ENCODE results near the gene PIK3C2G.
"Not testable (repeated sequence)": the region's sequence is repeated elsewhere in the genome, so short reads cannot be mapped to it uniquely, and the experiment has no call there.

Gene PIK3C2G

GRCh38 chr12:18521461-18521860, 260.1 kb downstream of the PIK3C2G start:
- TF ChIP-seq, protein P1, sequence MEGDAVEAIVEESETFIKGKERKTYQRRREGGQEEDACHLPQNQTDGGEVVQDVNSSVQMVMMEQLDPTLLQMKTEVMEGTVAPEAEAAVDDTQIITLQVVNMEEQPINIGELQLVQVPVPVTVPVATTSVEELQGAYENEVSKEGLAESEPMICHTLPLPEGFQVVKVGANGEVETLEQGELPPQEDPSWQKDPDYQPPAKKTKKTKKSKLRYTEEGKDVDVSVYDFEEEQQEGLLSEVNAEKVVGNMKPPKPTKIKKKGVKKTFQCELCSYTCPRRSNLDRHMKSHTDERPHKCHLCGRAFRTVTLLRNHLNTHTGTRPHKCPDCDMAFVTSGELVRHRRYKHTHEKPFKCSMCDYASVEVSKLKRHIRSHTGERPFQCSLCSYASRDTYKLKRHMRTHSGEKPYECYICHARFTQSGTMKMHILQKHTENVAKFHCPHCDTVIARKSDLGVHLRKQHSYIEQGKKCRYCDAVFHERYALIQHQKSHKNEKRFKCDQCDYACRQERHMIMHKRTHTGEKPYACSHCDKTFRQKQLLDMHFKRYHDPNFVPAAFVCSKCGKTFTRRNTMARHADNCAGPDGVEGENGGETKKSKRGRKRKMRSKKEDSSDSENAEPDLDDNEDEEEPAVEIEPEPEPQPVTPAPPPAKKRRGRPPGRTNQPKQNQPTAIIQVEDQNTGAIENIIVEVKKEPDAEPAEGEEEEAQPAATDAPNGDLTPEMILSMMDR (conservative IDR thresholded peaks at IDR 0.05; ENCODE audit: low read depth, low read length), result no peak
- no peak for DNase-seq (ENCODE audit: low read depth)
- no peak overlapping the region for H3K4me3 ChIP-seq (ENCODE audit: low read depth, low read length)

GRCh38 chr12:18522806-18523205, 261.5 kb downstream of the PIK3C2G start:
- TF ChIP-seq, protein P1 (conservative IDR thresholded peaks at IDR 0.05; ENCODE audit: low read depth, low read length), result no peak
- no peak overlapping the region for H3K4me3 ChIP-seq (ENCODE audit: low read depth, low read length)
- no peak for DNase-seq (ENCODE audit: low read depth)

DNA sequence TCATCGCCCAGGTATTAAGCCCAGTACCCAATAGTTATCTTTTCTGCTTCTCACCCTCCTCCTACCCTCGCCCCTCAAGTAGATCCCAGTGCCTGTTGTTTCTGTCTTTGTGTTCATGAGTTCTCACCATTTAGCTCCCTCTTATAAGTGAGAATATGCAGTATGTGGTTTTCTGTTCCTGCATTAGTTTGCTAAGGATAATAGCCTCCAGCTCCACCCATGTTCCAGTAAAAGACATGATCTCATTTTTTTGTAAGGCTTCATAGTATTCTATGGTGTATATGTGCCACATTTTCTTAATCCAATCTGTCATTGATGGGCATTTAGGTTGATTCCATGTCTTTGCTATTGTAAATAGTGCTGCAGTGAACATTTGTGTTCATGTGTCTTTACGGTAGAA, 281.2 kb downstream of the PIK3C2G start:
- not testable (repeated sequence) for DNase-seq (ENCODE audit: low read depth); H3K4me3 ChIP-seq (ENCODE audit: low read depth, low read length)

DNA sequence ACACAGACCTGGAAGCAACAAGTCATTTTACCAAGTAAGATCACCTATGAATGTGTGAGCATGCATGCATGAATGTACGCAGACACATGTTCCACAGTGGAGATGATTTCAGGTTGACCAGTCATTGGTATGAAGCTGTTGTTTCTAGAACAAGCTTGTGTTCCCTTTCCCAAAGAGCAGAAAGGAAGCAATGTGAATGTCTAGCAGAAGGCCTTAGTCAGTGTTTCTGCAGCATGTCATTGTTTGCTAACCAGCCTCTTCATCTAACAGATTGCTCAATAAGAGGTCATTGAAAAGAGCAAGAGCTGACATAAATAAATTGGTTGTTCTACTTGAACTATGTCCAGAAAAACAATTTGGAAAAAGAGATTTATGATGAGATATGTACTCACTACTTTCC, 285.1 kb downstream of the PIK3C2G start:
- DNase-seq (ENCODE audit: low read depth), result peak; percentile 91
- TF ChIP-seq, protein P1 (conservative IDR thresholded peaks at IDR 0.05; ENCODE audit: low read depth, low read length), result no peak
- no peak overlapping the region for H3K4me3 ChIP-seq (ENCODE audit: low read depth, low read length)

- TF ChIP-seq, protein P1 (conservative IDR thresholded peaks at IDR 0.05; ENCODE audit: low read depth, low read length), result peak; percentile 36
- H3K4me3 ChIP-seq (ENCODE audit: low read depth, low read length), result no peak overlapping the region
- no peak for DNase-seq (ENCODE audit: low read depth)
These were observed 288.3 kb downstream of the PIK3C2G start for GRCh38 chr12:18549598-18549997.

DNA sequence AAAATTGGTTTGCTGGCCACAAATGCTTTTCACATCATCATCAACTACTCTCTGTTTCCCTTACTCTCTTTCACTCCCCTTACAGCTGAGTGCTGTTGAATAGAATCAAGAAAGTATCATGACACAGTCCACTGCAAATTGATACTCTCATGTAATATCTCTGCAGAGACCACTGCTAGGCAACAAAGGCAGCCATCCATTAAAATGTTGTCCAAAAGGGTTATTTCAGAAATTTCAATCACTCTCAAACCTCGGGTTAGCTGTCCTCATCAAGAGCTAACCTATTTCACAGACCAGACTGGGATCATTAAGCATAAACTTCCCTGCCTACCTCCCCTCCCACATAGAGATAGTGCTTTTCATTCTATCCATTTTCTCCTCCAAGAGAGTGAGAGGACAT, 289.8 kb downstream of the PIK3C2G start:
- H3K4me3 ChIP-seq (ENCODE audit: low read depth, low read length), result no peak overlapping the region
- no peak for DNase-seq (ENCODE audit: low read depth)
- TF ChIP-seq, protein P1 (conservative IDR thresholded peaks at IDR 0.05; ENCODE audit: low read depth, low read length), result no peak

GRCh38 chr12:18551701-18552100, 290.4 kb downstream of the PIK3C2G start:
- TF ChIP-seq, protein P1 (conservative IDR thresholded peaks at IDR 0.05; ENCODE audit: low read depth, low read length), result no peak
- H3K4me3 ChIP-seq (ENCODE audit: low read depth, low read length), result no peak overlapping the region
- no peak for DNase-seq (ENCODE audit: low read depth)

- peak; percentile 3 for DNase-seq (ENCODE audit: low read depth)
- TF ChIP-seq, protein P1 (conservative IDR thresholded peaks at IDR 0.05; ENCODE audit: low read depth, low read length), result peak; percentile 38
- H3K4me3 ChIP-seq (ENCODE audit: low read depth, low read length), result no peak overlapping the region
These were observed 291.5 kb downstream of the PIK3C2G start for GRCh38 chr12:18552829-18553228.

Measured in choroid plexus epithelial cell (primary cell).